ENCODE results near the gene CDHR3. TPM values are rescaled to one million over a fixed set of nuclear protein-coding genes. Genes with fewer than 3 reads are reported as not detected.

Gene CDHR3
- total RNA-seq, 1 experiment from 2014 or later, result 6.5 TPM

DNA sequence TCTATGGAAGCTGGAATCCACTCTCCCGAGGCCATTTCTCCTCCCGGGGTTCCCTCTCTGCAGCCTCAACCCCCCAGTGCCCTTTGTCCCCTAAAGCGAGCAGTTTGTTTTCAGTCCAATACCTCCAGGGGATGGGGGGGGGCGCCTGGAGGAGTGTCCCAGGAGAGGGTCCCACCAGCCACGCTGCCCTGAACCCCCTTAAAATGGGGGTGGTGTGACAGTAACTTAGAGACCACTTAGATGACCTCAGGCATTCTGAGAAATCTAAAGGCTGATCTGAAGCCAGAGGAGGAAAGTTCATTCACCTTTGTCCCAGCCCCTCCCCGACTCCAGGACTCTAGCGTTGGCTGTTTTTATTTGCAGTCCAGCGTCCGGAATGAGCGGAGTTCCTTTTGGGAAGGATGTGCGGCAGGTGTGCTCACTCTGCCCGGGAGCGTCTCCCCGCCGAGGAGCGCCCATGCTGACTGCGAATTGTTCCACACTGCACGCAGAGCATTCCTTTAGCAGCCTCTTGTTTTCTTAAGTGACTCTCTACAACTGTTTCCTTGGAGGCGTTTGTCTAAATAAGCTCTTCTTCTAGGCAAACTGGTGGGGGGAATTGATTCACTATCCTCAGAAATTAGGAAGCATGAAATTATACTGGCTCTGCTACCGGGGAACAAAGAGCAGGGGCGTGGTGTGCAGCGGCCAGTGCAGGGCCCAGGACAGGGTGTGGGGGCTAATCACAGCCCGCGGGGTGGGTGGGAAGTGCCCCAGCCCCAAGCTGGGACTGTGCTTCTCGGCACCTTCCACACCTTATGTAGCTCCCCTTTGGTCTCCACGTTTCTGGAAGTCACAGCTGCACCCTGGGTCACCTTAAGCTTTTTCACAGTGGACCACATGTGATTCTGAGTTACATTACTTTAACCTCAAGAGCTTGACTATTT is 102.8 kb downstream of the CDHR3 start:
- peak overlapping the region; percentile 90 for H3K27ac ChIP-seq (ENCODE audit: low read length)
- CTCF ChIA-PET, result no interaction called here
- TF ChIP-seq TCF7L2 (IDR thresholded peaks at IDR 0.05; ENCODE audit: low read depth, low read length) (no peak), POLR2AphosphoS5 (IDR thresholded peaks at IDR 0.05; ENCODE audit: low read depth, low read length) (no peak), CTCF (IDR thresholded peaks at IDR 0.05) (no peak), SIN3A (IDR thresholded peaks at IDR 0.05; ENCODE audit: borderline replicate concordance, insufficient read depth, low read depth, low read length) (no peak)
- TF ChIP-seq, protein P1, sequence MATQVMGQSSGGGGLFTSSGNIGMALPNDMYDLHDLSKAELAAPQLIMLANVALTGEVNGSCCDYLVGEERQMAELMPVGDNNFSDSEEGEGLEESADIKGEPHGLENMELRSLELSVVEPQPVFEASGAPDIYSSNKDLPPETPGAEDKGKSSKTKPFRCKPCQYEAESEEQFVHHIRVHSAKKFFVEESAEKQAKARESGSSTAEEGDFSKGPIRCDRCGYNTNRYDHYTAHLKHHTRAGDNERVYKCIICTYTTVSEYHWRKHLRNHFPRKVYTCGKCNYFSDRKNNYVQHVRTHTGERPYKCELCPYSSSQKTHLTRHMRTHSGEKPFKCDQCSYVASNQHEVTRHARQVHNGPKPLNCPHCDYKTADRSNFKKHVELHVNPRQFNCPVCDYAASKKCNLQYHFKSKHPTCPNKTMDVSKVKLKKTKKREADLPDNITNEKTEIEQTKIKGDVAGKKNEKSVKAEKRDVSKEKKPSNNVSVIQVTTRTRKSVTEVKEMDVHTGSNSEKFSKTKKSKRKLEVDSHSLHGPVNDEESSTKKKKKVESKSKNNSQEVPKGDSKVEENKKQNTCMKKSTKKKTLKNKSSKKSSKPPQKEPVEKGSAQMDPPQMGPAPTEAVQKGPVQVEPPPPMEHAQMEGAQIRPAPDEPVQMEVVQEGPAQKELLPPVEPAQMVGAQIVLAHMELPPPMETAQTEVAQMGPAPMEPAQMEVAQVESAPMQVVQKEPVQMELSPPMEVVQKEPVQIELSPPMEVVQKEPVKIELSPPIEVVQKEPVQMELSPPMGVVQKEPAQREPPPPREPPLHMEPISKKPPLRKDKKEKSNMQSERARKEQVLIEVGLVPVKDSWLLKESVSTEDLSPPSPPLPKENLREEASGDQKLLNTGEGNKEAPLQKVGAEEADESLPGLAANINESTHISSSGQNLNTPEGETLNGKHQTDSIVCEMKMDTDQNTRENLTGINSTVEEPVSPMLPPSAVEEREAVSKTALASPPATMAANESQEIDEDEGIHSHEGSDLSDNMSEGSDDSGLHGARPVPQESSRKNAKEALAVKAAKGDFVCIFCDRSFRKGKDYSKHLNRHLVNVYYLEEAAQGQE (IDR thresholded peaks at IDR 0.05; ENCODE audit: insufficient read depth in 1 of 2, low read depth in 2 of 2, low read length in 1 of 2), result no peak
- DNase-seq (ENCODE audit: low read depth, low spot score) (no peak), ATAC-seq (peak; percentile 42)
- H3K27me3 ChIP-seq (ENCODE audit: control insufficient read depth, insufficient read depth, low read length), result no peaks in the 10 kb centered on the region
- BruUV-seq (replicated peaks), result no TSS peak
- peaks cover 48% of the 10 kb centered on the region for H3K4me1 ChIP-seq (ENCODE audit: control insufficient read depth, insufficient read depth, low read length)
- POLR2A ChIA-PET, result interaction anchor here (0.7 kb wide), 1 partner anchor 196 kb away, joined by 15 read pairs; no protein-coding TSS in a partner anchor
- no peaks in the 10 kb centered on the region for H3K9me3 ChIP-seq (ENCODE audit: control insufficient read depth, insufficient read depth, low read depth, low read length)
- intact Hi-C loops (cut with micrococcal nuclease; ENCODE audit: unreplicated experiment) (no loop called here), in situ Hi-C loops (cut with HindIII; ENCODE audit: low pct_unique_long_range_greater_than_20kb, low sequenced_read_pairs) (loop anchor here (25.0 kb wide), 1 partner anchor 96 kb away; no protein-coding TSS in a partner anchor)
- H3K4me3 ChIP-seq (ENCODE audit: low read depth in 2 of 2, low read length in 2 of 2), result peak overlapping the region; percentile 12 to 41
- H3K36me3 ChIP-seq (ENCODE audit: control insufficient read depth, insufficient read depth, low read length), result no peaks in the 10 kb centered on the region

GRCh38 chr7:106067678-106068077 is 104.6 kb downstream of the CDHR3 start:
- peak overlapping the region; percentile 90 for H3K27ac ChIP-seq (ENCODE audit: low read length)
- POLR2A ChIA-PET, result no interaction called here
- DNase-seq (ENCODE audit: low read depth, low spot score), result no peak
- peaks cover 50% of the 10 kb centered on the region for H3K4me1 ChIP-seq (ENCODE audit: control insufficient read depth, insufficient read depth, low read length)
- no peaks in the 10 kb centered on the region for H3K36me3 ChIP-seq (ENCODE audit: control insufficient read depth, insufficient read depth, low read length)
- in situ Hi-C loops (cut with HindIII; ENCODE audit: low pct_unique_long_range_greater_than_20kb, low sequenced_read_pairs), result loop anchor here (25.0 kb wide), 1 partner anchor 95 kb away; no protein-coding TSS in a partner anchor
- BruUV-seq (replicated peaks), result no TSS peak
- TF ChIP-seq, protein P1 (IDR thresholded peaks at IDR 0.05; ENCODE audit: insufficient read depth in 1 of 2, low read depth in 2 of 2, low read length in 1 of 2), result no peak
- TF ChIP-seq CTCF (IDR thresholded peaks at IDR 0.05) (no peak), SIN3A (IDR thresholded peaks at IDR 0.05; ENCODE audit: borderline replicate concordance, insufficient read depth, low read depth, low read length) (no peak), POLR2AphosphoS5 (IDR thresholded peaks at IDR 0.05; ENCODE audit: low read depth, low read length) (no peak), TCF7L2 (IDR thresholded peaks at IDR 0.05; ENCODE audit: low read depth, low read length) (no peak)
- H3K27me3 ChIP-seq (ENCODE audit: control insufficient read depth, insufficient read depth, low read length), result no peaks in the 10 kb centered on the region
- ATAC-seq, result no peak
- CTCF ChIA-PET, result no interaction called here
- no peak overlapping the region for H3K4me3 ChIP-seq (ENCODE audit: low read depth in 2 of 2, low read length in 2 of 2)
- H3K9me3 ChIP-seq (ENCODE audit: control insufficient read depth, insufficient read depth, low read depth, low read length), result no peaks in the 10 kb centered on the region
- intact Hi-C loops (cut with micrococcal nuclease; ENCODE audit: unreplicated experiment), result no loop called here

All from Panc1 (cell line).